Parathyroid adenoma (tissue), 2 donors: Measurements from ENCODE around the gene GFER.
A peak's percentile ranks its signal among the peaks of the same experiment; 100 is the strongest.

Source experiments
- H2AFZ ChIP-seq: fragments of 300-600 bp; sonication (generic); one replicate; pipeline ENCODE4 v1.7.0; 2017; ENCODE audit warnings: antibody characterized with exemption, mild to moderate bottlenecking
- H3K27ac ChIP-seq: fragments of 300-600 bp; sonication (generic); one replicate; pipeline ENCODE4 v1.7.0; 2017
- H3K27me3 ChIP-seq: fragments of 300-600 bp; sonication (generic); one replicate; pipeline ENCODE4 v1.7.0; 2017; ENCODE audit warnings: low read length; ENCODE audit not compliant: control insufficient read depth, insufficient read depth
- H3K36me3 ChIP-seq: fragments of 300-600 bp; sonication (generic); one replicate; pipeline ENCODE4 v1.7.0; 2017; ENCODE audit warnings: low read length; ENCODE audit not compliant: control insufficient read depth, insufficient read depth
- H3K4me1 ChIP-seq: fragments of 300-600 bp; sonication (generic); one replicate; pipeline ENCODE4 v1.7.0; 2017; ENCODE audit warnings: control low read depth
- H3K4me2 ChIP-seq: fragments of 300-600 bp; sonication (generic); one replicate; pipeline ENCODE4 v1.7.0; 2017; ENCODE audit warnings: low read length
- H3K4me3 ChIP-seq: fragments of 300-600 bp; sonication (generic); one replicate; pipeline ENCODE4 v1.7.0; 2017; ENCODE audit warnings: low read depth, low read length
- H3K79me2 ChIP-seq: fragments of 300-600 bp; sonication (generic); one replicate; pipeline ENCODE4 v1.7.0; 2017; ENCODE audit warnings: control low read depth
- H3K9ac ChIP-seq: fragments of 300-600 bp; sonication (generic); one replicate; pipeline ENCODE4 v1.7.0; 2017; ENCODE audit warnings: mild to moderate bottlenecking
- H3K9me3 ChIP-seq: fragments of 300-600 bp; sonication (generic); one replicate; pipeline ENCODE4 v1.7.0; 2017; ENCODE audit warnings: low read length; ENCODE audit not compliant: control insufficient read depth
- TF ChIP-seq, protein P1 (sequence below): fragments of 300-600 bp; sonication (generic); IDR thresholded peaks from one replicate; pipeline ENCODE4 v1.7.0; 2017; ENCODE audit warnings: antibody characterized with exemption, mild to moderate bottlenecking
- donor health status: primary hyperparathyroidism.

The GFER gene

DNA sequence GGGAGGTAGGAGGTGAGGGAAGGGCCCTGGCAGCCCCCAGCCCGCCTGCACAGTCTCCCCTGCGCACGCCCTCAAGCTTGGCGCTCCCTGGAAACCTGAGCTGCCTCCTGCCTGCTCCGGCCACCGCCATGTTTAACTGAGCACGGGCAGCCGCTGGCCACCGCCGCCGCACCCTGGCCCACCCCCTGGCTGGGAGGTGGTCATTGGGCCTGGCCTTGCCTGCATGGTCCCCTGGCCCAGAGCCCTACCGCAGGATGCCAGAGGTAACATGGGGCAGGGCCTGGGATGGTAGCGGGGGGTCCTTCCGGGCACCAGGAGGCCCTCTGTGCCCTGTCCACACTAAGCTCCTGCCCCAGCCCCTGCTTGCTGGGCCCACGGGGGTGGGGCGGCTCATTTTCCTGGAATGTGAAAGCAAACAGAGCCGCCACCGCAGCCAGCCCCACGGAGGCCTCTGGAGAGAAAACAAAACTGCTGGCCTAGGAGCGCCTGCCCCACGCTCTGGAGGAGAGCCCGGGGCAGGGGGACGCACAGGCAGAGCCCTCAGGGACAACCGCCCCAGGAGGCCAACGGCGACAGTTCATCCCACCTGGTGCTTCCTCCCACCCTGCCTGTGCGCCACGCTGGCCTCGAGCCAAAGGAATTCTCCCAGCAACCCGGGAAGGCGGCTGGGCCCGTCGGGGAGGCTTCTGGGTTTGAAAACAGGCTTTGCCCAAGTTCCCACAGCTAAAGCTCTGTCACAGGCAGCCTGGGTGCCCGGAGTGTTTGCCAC, 51.6 kb downstream of the GFER start:
- H3K27ac ChIP-seq = peak overlapping the region; percentile 9
- no peaks in the 10 kb centered on the region for H3K9me3 ChIP-seq
- H3K4me2 ChIP-seq = no peak overlapping the region
- no peaks in the 10 kb centered on the region for H3K4me1 ChIP-seq
- no peaks in the 10 kb centered on the region for H3K79me2 ChIP-seq
- H3K4me3 ChIP-seq = no peak overlapping the region
- TF ChIP-seq, protein P1, sequence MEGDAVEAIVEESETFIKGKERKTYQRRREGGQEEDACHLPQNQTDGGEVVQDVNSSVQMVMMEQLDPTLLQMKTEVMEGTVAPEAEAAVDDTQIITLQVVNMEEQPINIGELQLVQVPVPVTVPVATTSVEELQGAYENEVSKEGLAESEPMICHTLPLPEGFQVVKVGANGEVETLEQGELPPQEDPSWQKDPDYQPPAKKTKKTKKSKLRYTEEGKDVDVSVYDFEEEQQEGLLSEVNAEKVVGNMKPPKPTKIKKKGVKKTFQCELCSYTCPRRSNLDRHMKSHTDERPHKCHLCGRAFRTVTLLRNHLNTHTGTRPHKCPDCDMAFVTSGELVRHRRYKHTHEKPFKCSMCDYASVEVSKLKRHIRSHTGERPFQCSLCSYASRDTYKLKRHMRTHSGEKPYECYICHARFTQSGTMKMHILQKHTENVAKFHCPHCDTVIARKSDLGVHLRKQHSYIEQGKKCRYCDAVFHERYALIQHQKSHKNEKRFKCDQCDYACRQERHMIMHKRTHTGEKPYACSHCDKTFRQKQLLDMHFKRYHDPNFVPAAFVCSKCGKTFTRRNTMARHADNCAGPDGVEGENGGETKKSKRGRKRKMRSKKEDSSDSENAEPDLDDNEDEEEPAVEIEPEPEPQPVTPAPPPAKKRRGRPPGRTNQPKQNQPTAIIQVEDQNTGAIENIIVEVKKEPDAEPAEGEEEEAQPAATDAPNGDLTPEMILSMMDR = no peak
- no peaks in the 10 kb centered on the region for H3K36me3 ChIP-seq
- no peaks in the 10 kb centered on the region for H3K27me3 ChIP-seq
- H3K9ac ChIP-seq = no peak overlapping the region
- no peak overlapping the region for H2AFZ ChIP-seq

DNA sequence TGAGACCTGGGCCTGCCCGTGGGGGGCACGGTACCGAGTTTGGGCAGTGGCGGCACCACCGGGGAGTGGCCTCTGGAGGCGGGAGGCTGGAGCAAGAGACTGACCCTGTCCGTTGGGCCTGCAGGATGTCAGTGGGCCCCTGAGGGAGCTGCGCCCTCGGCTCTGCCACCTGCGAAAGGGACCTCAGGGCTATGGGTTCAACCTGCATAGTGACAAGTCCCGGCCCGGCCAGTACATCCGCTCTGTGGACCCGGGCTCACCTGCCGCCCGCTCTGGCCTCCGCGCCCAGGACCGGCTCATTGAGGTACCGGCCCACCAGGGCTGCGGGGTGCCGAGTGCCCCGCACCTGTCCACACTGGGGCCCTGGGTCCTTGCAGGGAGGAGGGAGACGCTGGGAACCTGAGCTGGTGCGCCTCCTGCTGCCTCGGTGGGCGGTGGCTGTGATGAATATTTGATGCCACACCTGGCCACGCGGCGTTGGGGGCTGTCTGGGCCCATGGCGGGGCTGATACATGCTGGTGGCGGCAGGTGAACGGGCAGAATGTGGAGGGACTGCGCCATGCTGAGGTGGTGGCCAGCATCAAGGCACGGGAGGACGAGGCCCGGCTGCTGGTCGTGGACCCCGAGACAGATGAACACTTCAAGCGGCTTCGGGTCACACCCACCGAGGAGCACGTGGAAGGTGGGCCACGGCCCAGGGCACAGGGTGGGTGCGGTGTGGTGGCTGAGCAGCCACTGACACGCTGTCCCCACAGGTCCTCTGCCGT, 52.4 kb downstream of the GFER start:
- no peak overlapping the region for H3K9ac ChIP-seq
- H3K9me3 ChIP-seq = no peaks in the 10 kb centered on the region
- H2AFZ ChIP-seq = no peak overlapping the region
- no peaks in the 10 kb centered on the region for H3K36me3 ChIP-seq
- H3K4me3 ChIP-seq = no peak overlapping the region
- H3K27ac ChIP-seq = peak overlapping the region; percentile 9
- H3K4me1 ChIP-seq = no peaks in the 10 kb centered on the region
- H3K27me3 ChIP-seq = no peaks in the 10 kb centered on the region
- H3K4me2 ChIP-seq = no peak overlapping the region
- TF ChIP-seq, protein P1 = no peak
- no peaks in the 10 kb centered on the region for H3K79me2 ChIP-seq

DNA sequence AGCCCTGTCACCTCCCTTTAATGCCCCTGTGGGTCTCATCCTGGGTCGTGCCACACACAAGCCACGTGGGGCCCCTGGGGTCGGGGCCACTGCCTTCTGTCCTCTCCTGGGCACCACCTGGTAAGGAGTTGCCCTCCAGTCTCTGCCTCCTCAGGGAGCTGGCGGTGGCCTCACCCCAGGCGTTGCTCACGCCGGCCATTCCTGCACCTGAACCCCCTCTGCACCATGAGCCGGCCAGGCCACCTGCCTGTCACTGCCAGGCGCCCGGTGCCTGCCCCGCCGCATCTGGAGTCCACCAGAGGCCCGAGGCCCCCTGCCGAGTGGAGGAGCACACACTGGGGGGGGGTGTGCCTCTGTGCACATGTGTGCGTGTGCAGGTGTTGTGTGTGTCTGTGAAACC, 53.1 kb downstream of the GFER start:
- no peak overlapping the region for H3K27ac ChIP-seq
- H3K36me3 ChIP-seq = no peaks in the 10 kb centered on the region
- TF ChIP-seq, protein P1 = no peak
- H2AFZ ChIP-seq = no peak overlapping the region
- H3K9ac ChIP-seq = no peak overlapping the region
- no peaks in the 10 kb centered on the region for H3K27me3 ChIP-seq
- no peak overlapping the region for H3K4me3 ChIP-seq
- no peaks in the 10 kb centered on the region for H3K79me2 ChIP-seq
- H3K4me1 ChIP-seq = no peaks in the 10 kb centered on the region
- H3K4me2 ChIP-seq = no peak overlapping the region
- no peaks in the 10 kb centered on the region for H3K9me3 ChIP-seq
